WTC11 (cell line): ENCODE measurements around the gene USP8. TPM values are rescaled to one million over a fixed set of nuclear protein-coding genes. Genes with fewer than 3 reads are reported as not detected.

Experiments
- ATAC-seq: fragments of 200-7000 bp; cut with Tn5 transposase; 2 replicates; pipeline ENCODE4 v1.10.0; 2021; ENCODE audit warnings: mild to moderate bottlenecking, moderate library complexity
- CTCF ChIA-PET: fragments of 300-600 bp; sonication (Branson Sonifier 250); formaldehyde crosslinking; loops from one replicate; lab custom pipeline; 2021; ENCODE audit warnings: antibody characterized with exemption; lab: Charles Lee
- POLR2A ChIA-PET: fragments of 350-600 bp; sonication (Branson Sonifier 250); formaldehyde crosslinking; loops from one replicate; lab custom pipeline; 2021; ENCODE audit warnings: antibody characterized with exemption; lab: Charles Lee
- DNase-seq: peaks from one replicate; pipeline ENCODE4 v3.0.0; 2021; ENCODE audit warnings: low spot score
- H3K27ac Mint-ChIP-seq: 2 replicates; pipeline ENCODE4 v1.8.0; 2021; ENCODE audit warnings: mixed read lengths
- H3K27me3 Mint-ChIP-seq: 2 replicates; pipeline ENCODE4 v1.8.0; 2021; ENCODE audit warnings: low read depth, mild to moderate bottlenecking, moderate library complexity, mixed read lengths
- H3K36me3 Mint-ChIP-seq: 2 replicates; pipeline ENCODE4 v1.8.0; 2021; ENCODE audit warnings: mixed read lengths
- H3K4me1 Mint-ChIP-seq: 2 replicates; pipeline ENCODE4 v1.8.0; 2022; ENCODE audit warnings: mixed read lengths
- H3K4me3 Mint-ChIP-seq: 2 replicates; pipeline ENCODE4 v1.8.0; 2021; ENCODE audit warnings: mild to moderate bottlenecking, moderate library complexity, mixed read lengths
- H3K9me3 Mint-ChIP-seq: 2 replicates; pipeline ENCODE4 v1.8.0; 2021; ENCODE audit warnings: mixed read lengths
- ATF6 ChIP-seq: sonication (generic); formaldehyde crosslinking; IDR thresholded peaks from 2 replicates; pipeline ENCODE4 v1.8.1; 2023; ENCODE audit warnings: mild to moderate bottlenecking, missing genetic modification reagents
- CTCF ChIP-seq: fragments of 200-600 bp; IDR thresholded peaks from 2 replicates; pipeline ENCODE4 v1.8.0; 2022; ENCODE audit warnings: antibody characterized with exemption
- E2F4 ChIP-seq: sonication (generic); formaldehyde crosslinking; IDR thresholded peaks from 2 replicates; pipeline ENCODE4 v1.8.1; 2022; ENCODE audit warnings: low read depth, mild to moderate bottlenecking, moderate library complexity, missing genetic modification reagents, borderline replicate concordance
- FOXJ3 ChIP-seq: sonication (generic); formaldehyde crosslinking; IDR thresholded peaks from 2 replicates; pipeline ENCODE4 v1.9.0; 2021; ENCODE audit warnings: missing genetic modification reagents, mild to moderate bottlenecking, borderline replicate concordance
- FOXK1 ChIP-seq: sonication (generic); formaldehyde crosslinking; IDR thresholded peaks from 2 replicates; pipeline ENCODE4 v1.8.0; 2022; ENCODE audit warnings: mild to moderate bottlenecking, moderate library complexity, missing genetic modification reagents
- GABPB1 ChIP-seq: sonication (generic); formaldehyde crosslinking; IDR thresholded peaks from 2 replicates; pipeline ENCODE4 v1.8.1; 2023; ENCODE audit warnings: mild to moderate bottlenecking, missing genetic modification reagents
- HMGA2 ChIP-seq: fragments of 250-450 bp; sonication (Bioruptor Pico); IDR thresholded peaks from 2 replicates; pipeline ENCODE4 v1.4.0; 2021; ENCODE audit warnings: mild to moderate bottlenecking, moderate library complexity
- NR1H2 ChIP-seq: sonication (generic); formaldehyde crosslinking; IDR thresholded peaks from 2 replicates; pipeline ENCODE4 v1.9.0; 2021; ENCODE audit warnings: mild to moderate bottlenecking, moderate library complexity, missing genetic modification reagents
- OVOL2 ChIP-seq: fragments of 250-450 bp; sonication (Bioruptor Pico); IDR thresholded peaks from 2 replicates; pipeline ENCODE4 v1.9.0; 2021; ENCODE audit warnings: mild to moderate bottlenecking, borderline replicate concordance
- PREB ChIP-seq: sonication (generic); formaldehyde crosslinking; IDR thresholded peaks from 2 replicates; pipeline ENCODE4 v1.8.1; 2022; ENCODE audit warnings: mild to moderate bottlenecking, missing genetic modification reagents, moderate library complexity, borderline replicate concordance
- SMAD4 ChIP-seq: sonication (generic); formaldehyde crosslinking; IDR thresholded peaks from 2 replicates; pipeline ENCODE4 v1.8.0; 2022; ENCODE audit warnings: mild to moderate bottlenecking, missing genetic modification reagents
- SP1 ChIP-seq: sonication (generic); formaldehyde crosslinking; conservative IDR thresholded peaks from 2 replicates; pipeline ENCODE4 v1.8.1; 2022; ENCODE audit warnings: missing genetic modification reagents
- STAT6 ChIP-seq: sonication (generic); formaldehyde crosslinking; conservative IDR thresholded peaks from 2 replicates; pipeline ENCODE4 v1.8.1; 2023; ENCODE audit warnings: mild to moderate bottlenecking, low read depth, missing genetic modification reagents, moderate library complexity
- TEAD1 ChIP-seq: sonication (generic); formaldehyde crosslinking; IDR thresholded peaks from 2 replicates; pipeline ENCODE4 v1.8.0; 2022; ENCODE audit warnings: mild to moderate bottlenecking, missing genetic modification reagents
- USF1 ChIP-seq: sonication (generic); formaldehyde crosslinking; IDR thresholded peaks from 2 replicates; pipeline ENCODE4 v1.8.0; 2022; ENCODE audit warnings: mild to moderate bottlenecking, missing genetic modification reagents
- ZMAT4 ChIP-seq: fragments of 250-450 bp; sonication (Bioruptor Pico); IDR thresholded peaks from 2 replicates; pipeline ENCODE4 v1.9.0; 2021; ENCODE audit warnings: mild to moderate bottlenecking
- ZNF219 ChIP-seq: sonication (generic); formaldehyde crosslinking; IDR thresholded peaks from 2 replicates; pipeline ENCODE4 v1.8.0; 2023; ENCODE audit warnings: missing genetic modification reagents, mild to moderate bottlenecking, borderline replicate concordance
- ZSCAN18 ChIP-seq: fragments of 250-450 bp; sonication (Bioruptor Pico); IDR thresholded peaks from 2 replicates; pipeline ENCODE4 v2.1.2; 2022; ENCODE audit warnings: mild to moderate bottlenecking, moderate library complexity
- total RNA-seq: library from RNA; stranded (reverse); gene quantifications from 3 replicates; pipeline ENCODE4 v1.2.3, GENCODE V29; 2021

Gene USP8
- total RNA-seq, 1 experiment from 2014 or later = 63.7 TPM

GRCh38 chr15:50543556-50543955 is 119.4 kb downstream of the USP8 start:
- CTCF ChIA-PET = no interaction called here
- H3K36me3 Mint-ChIP-seq = no peaks in the 10 kb centered on the region
- POLR2A ChIA-PET = interaction anchor here (0.5 kb wide), 1 partner anchor 240 kb away, joined by 5 read pairs; no protein-coding TSS in a partner anchor
- H3K27me3 Mint-ChIP-seq = no peaks in the 10 kb centered on the region
- H3K27ac Mint-ChIP-seq = no peak overlapping the region
- DNase-seq = no peak
- TF ChIP-seq SMAD4 (CRISPR knock-in tag) = no peak
- no peak for TF ChIP-seq FOXJ3 (CRISPR knock-in tag)
- TF ChIP-seq NR1H2 (CRISPR knock-in tag) = no peak
- TF ChIP-seq SP1 (CRISPR knock-in tag) = no peak
- TF ChIP-seq ATF6 (CRISPR knock-in tag) = no peak
- TF ChIP-seq STAT6 (CRISPR knock-in tag) = no peak
- no peak for TF ChIP-seq OVOL2
- no peak for TF ChIP-seq USF1 (CRISPR knock-in tag)
- TF ChIP-seq ZSCAN18 (CRISPR knock-in tag) = no peak
- no peak for TF ChIP-seq HMGA2 (CRISPR knock-in tag)
- no peak for TF ChIP-seq FOXK1 (CRISPR knock-in tag)
- TF ChIP-seq E2F4 (CRISPR knock-in tag) = no peak
- TF ChIP-seq PREB (CRISPR knock-in tag) = no peak
- no peak for TF ChIP-seq ZMAT4 (CRISPR knock-in tag)
- TF ChIP-seq GABPB1 = no peak
- TF ChIP-seq ZNF219 = no peak
- TF ChIP-seq TEAD1 (CRISPR knock-in tag) = no peak
- TF ChIP-seq CTCF = no peak
- no peak for ATAC-seq
- peaks cover 4% of the 10 kb centered on the region for H3K4me1 Mint-ChIP-seq
- H3K4me3 Mint-ChIP-seq = no peak overlapping the region
- no peaks in the 10 kb centered on the region for H3K9me3 Mint-ChIP-seq
